Loucy (cell line): ENCODE data around the gene ARMC12.
"Not testable (repeated sequence)": the region's sequence is repeated elsewhere in the genome, so short reads cannot be mapped to it uniquely, and the experiment has no call there.

Source experiments
- H2AFZ ChIP-seq: fragments of 200-600 bp; sonication (generic); 2 replicates; pipeline ENCODE4 v1.6.0; 2016; ENCODE audit warnings: antibody characterized with exemption, mild to moderate bottlenecking, low read length, moderate library complexity
- H3F3A ChIP-seq: fragments of 200-600 bp; 2 replicates; pipeline ENCODE4 v1.6.0; 2016; ENCODE audit warnings: antibody characterized with exemption, low read depth, mild to moderate bottlenecking
- H3K27me3 ChIP-seq: fragments of 200-600 bp; sonication (generic); 2 replicates; pipeline ENCODE4 v1.6.1; 2014; ENCODE audit warnings: low read length, mild to moderate bottlenecking; ENCODE audit not compliant: insufficient read depth, poor library complexity, severe bottlenecking
- H3K36me3 ChIP-seq: fragments of 200-600 bp; sonication (generic); 2 replicates; pipeline ENCODE4 v1.6.1; 2016; ENCODE audit warnings: low read length; ENCODE audit not compliant: insufficient read depth
- H3K4me1 ChIP-seq: fragments of 200-600 bp; sonication (generic); 2 replicates; pipeline ENCODE4 v1.5.1; 2014; ENCODE audit warnings: low read length, mild to moderate bottlenecking; ENCODE audit not compliant: insufficient read depth, poor library complexity, severe bottlenecking
- H3K4me2 ChIP-seq: fragments of 200-600 bp; sonication (generic); 2 replicates; pipeline ENCODE4 v1.6.0; 2014; ENCODE audit warnings: antibody characterized with exemption, low read length, low read depth, mild to moderate bottlenecking; ENCODE audit not compliant: poor library complexity, severe bottlenecking
- H3K4me3 ChIP-seq: fragments of 200-600 bp; sonication (generic); 2 replicates; pipeline ENCODE4 v1.5.1; 2014; ENCODE audit warnings: low read length, mild to moderate bottlenecking, mixed read lengths; ENCODE audit not compliant: poor library complexity, severe bottlenecking
- H3K79me2 ChIP-seq: fragments of 200-600 bp; sonication (generic); 2 replicates; pipeline ENCODE4 v1.6.1; 2014; ENCODE audit warnings: low read length; ENCODE audit not compliant: insufficient read depth
- H3K9ac ChIP-seq: fragments of 200-600 bp; sonication (generic); 2 replicates; pipeline ENCODE4 v1.6.0; 2014; ENCODE audit warnings: mild to moderate bottlenecking, low read depth, low read length, moderate library complexity; ENCODE audit not compliant: poor library complexity, severe bottlenecking
- H3K9me2 ChIP-seq: fragments of 200-600 bp; sonication (generic); replicated peaks from 2 replicates; pipeline ENCODE4 v1.6.1; 2016; ENCODE audit warnings: low read depth, low read length, mixed read lengths
- H3K9me3 ChIP-seq: fragments of 200-600 bp; sonication (generic); 2 replicates; pipeline ENCODE4 v1.6.1; 2014; ENCODE audit warnings: mild to moderate bottlenecking, antibody characterized with exemption, low read length, low read depth; ENCODE audit not compliant: insufficient read depth
- H4K20me1 ChIP-seq: fragments of 200-600 bp; sonication (generic); 2 replicates; pipeline ENCODE4 v1.6.0; 2014; ENCODE audit warnings: antibody characterized with exemption, low read length, mild to moderate bottlenecking; ENCODE audit not compliant: insufficient read depth, poor library complexity, severe bottlenecking
- CTCF ChIP-seq: fragments of 200-600 bp; sonication (generic); conservative IDR thresholded peaks from 2 replicates; pipeline ENCODE4 v1.5.1; 2014; ENCODE audit warnings: mild to moderate bottlenecking, antibody characterized with exemption, low read length
- EZH2phosphoT487 ChIP-seq: fragments of 200-600 bp; IDR thresholded peaks from 2 replicates; pipeline ENCODE4 v1.6.1; 2018; ENCODE audit warnings: antibody characterized with exemption, mild to moderate bottlenecking, moderate library complexity, borderline replicate concordance

ARMC12 gene

GRCh38 chr6:35690484-35690883 is 46.3 kb upstream of the ARMC12 start:
- no peaks in the 10 kb centered on the region for H3F3A ChIP-seq
- no peaks in the 10 kb centered on the region for H3K9me3 ChIP-seq
- peaks cover 32% of the 10 kb centered on the region for H3K79me2 ChIP-seq
- no peaks in the 10 kb centered on the region for H3K36me3 ChIP-seq
- H2AFZ ChIP-seq: no peak overlapping the region
- peaks cover 23% of the 10 kb centered on the region for H4K20me1 ChIP-seq
- no peaks in the 10 kb centered on the region for H3K27me3 ChIP-seq
- no peak overlapping the region for H3K4me2 ChIP-seq
- H3K4me3 ChIP-seq: no peak overlapping the region
- H3K9me2 ChIP-seq: no peaks in the 10 kb centered on the region
- TF ChIP-seq EZH2phosphoT487 (no peak), CTCF (no peak)
- peaks cover 15% of the 10 kb centered on the region for H3K4me1 ChIP-seq
- H3K9ac ChIP-seq: no peak overlapping the region

GRCh38 chr6:35691027-35691824 is 45.6 kb upstream of the ARMC12 start:
- H3K9me2 ChIP-seq: no peaks in the 10 kb centered on the region
- peaks cover 11% of the 10 kb centered on the region for H3K4me1 ChIP-seq
- H3K4me3 ChIP-seq: no peak overlapping the region
- H3K4me2 ChIP-seq: no peak overlapping the region
- H3K9ac ChIP-seq: no peak overlapping the region
- H4K20me1 ChIP-seq: peaks cover 16% of the 10 kb centered on the region
- H3K9me3 ChIP-seq: no peaks in the 10 kb centered on the region
- no peaks in the 10 kb centered on the region for H3K36me3 ChIP-seq
- no peaks in the 10 kb centered on the region for H3F3A ChIP-seq
- H3K27me3 ChIP-seq: no peaks in the 10 kb centered on the region
- no peak for TF ChIP-seq CTCF
- no peak for TF ChIP-seq EZH2phosphoT487
- H3K79me2 ChIP-seq: peaks cover 24% of the 10 kb centered on the region
- H2AFZ ChIP-seq: no peak overlapping the region

- Histone ChIP-seq H2AFZ (no peak overlapping the region), H3K9me2 (no peaks in the 10 kb centered on the region), H3K4me1 (no peaks in the 10 kb centered on the region), H3K27me3 (no peaks in the 10 kb centered on the region), H3K4me2 (no peak overlapping the region), H3K4me3 (no peak overlapping the region), H3K9me3 (no peaks in the 10 kb centered on the region), H3K9ac (no peak overlapping the region), H4K20me1 (no peaks in the 10 kb centered on the region), H3K79me2 (no peaks in the 10 kb centered on the region), H3K36me3 (no peaks in the 10 kb centered on the region), H3F3A (no peaks in the 10 kb centered on the region)
- no peak for TF ChIP-seq EZH2phosphoT487
- no peak for TF ChIP-seq CTCF
Measured at GRCh38 chr6:35694462-35694861, 42.4 kb upstream of the ARMC12 start.

GRCh38 chr6:35698430-35698829 is 38.4 kb upstream of the ARMC12 start:
- not testable (repeated sequence) for H3K9ac ChIP-seq, H4K20me1 ChIP-seq, H3K4me1 ChIP-seq, H2AFZ ChIP-seq, H3K4me3 ChIP-seq, H3K9me3 ChIP-seq, H3K79me2 ChIP-seq, H3K36me3 ChIP-seq, H3K9me2 ChIP-seq, H3K27me3 ChIP-seq, H3F3A ChIP-seq, H3K4me2 ChIP-seq
